ENCODE data around the gene CHRNE.

Gene CHRNE

DNA sequence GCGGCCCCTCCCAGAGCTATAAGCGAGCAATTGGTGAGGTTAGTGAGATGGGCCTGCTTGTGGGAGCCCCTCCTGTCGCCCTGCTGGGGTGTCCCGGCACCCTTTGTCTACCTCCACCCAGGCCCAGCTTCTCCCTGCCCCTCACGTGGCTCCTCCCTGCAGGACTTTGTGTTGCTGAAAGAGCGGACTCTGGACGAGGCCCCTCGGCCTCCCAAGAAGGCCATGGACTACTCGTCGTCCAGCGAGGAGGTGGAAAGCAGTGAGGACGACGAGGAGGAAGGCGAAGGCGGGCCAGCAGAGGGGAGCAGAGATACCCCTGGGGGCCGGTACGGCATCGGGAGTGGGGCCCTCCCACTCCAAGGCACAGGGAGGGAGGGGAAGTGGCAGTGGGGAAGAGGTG lies 9.6 kb downstream of the CHRNE start:
- H3K27ac ChIP-seq (ENCODE audit: low read depth, low read length): no peak overlapping the region
- H3K9me2 ChIP-seq (replicated peaks; ENCODE audit: control insufficient read depth, low read length): no peaks in the 10 kb centered on the region
- H3K4me3 ChIP-seq (ENCODE audit: low read length): no peak overlapping the region
- H3K27me3 ChIP-seq (ENCODE audit: control insufficient read depth, low read length): no peaks in the 10 kb centered on the region
- H3K9me3 ChIP-seq (ENCODE audit: control insufficient read depth, insufficient read depth, low read length): no peaks in the 10 kb centered on the region
- peaks cover 37% of the 10 kb centered on the region for H3K36me3 ChIP-seq (ENCODE audit: control insufficient read depth, low read length)
- no peak overlapping the region for H3K4me2 ChIP-seq (ENCODE audit: low read length)
- H3K4me1 ChIP-seq (ENCODE audit: control insufficient read depth, low read length): no peaks in the 10 kb centered on the region
- TF ChIP-seq, protein P1, sequence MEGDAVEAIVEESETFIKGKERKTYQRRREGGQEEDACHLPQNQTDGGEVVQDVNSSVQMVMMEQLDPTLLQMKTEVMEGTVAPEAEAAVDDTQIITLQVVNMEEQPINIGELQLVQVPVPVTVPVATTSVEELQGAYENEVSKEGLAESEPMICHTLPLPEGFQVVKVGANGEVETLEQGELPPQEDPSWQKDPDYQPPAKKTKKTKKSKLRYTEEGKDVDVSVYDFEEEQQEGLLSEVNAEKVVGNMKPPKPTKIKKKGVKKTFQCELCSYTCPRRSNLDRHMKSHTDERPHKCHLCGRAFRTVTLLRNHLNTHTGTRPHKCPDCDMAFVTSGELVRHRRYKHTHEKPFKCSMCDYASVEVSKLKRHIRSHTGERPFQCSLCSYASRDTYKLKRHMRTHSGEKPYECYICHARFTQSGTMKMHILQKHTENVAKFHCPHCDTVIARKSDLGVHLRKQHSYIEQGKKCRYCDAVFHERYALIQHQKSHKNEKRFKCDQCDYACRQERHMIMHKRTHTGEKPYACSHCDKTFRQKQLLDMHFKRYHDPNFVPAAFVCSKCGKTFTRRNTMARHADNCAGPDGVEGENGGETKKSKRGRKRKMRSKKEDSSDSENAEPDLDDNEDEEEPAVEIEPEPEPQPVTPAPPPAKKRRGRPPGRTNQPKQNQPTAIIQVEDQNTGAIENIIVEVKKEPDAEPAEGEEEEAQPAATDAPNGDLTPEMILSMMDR (IDR thresholded peaks at IDR 0.05; ENCODE audit: low read depth, low read length, poor library complexity, severe bottlenecking): no peak
- TF ChIP-seq EZH2phosphoT487 (IDR thresholded peaks at IDR 0.05; ENCODE audit: borderline replicate concordance, low read length): no peak
- H3F3A ChIP-seq (ENCODE audit: control insufficient read depth, insufficient read depth): no peaks in the 10 kb centered on the region
- H4K20me1 ChIP-seq (ENCODE audit: control insufficient read depth, insufficient read depth, low read depth, low read length): no peaks in the 10 kb centered on the region
- H3K79me2 ChIP-seq (ENCODE audit: control insufficient read depth, low read length): no peaks in the 10 kb centered on the region

GRCh38 chr17:4892499-4893221 lies 10.2 kb downstream of the CHRNE start:
- Histone ChIP-seq H3K27me3 (ENCODE audit: control insufficient read depth, low read length) (no peaks in the 10 kb centered on the region), H3K4me3 (ENCODE audit: low read length) (no peak overlapping the region), H3K9me2 (replicated peaks; ENCODE audit: control insufficient read depth, low read length) (no peaks in the 10 kb centered on the region), H3K27ac (ENCODE audit: low read depth, low read length) (no peak overlapping the region), H3K4me1 (ENCODE audit: control insufficient read depth, low read length) (no peaks in the 10 kb centered on the region), H4K20me1 (ENCODE audit: control insufficient read depth, insufficient read depth, low read depth, low read length) (no peaks in the 10 kb centered on the region), H3K9me3 (ENCODE audit: control insufficient read depth, insufficient read depth, low read length) (no peaks in the 10 kb centered on the region), H3K79me2 (ENCODE audit: control insufficient read depth, low read length) (no peaks in the 10 kb centered on the region), H3K36me3 (ENCODE audit: control insufficient read depth, low read length) (peaks cover 37% of the 10 kb centered on the region), H3F3A (ENCODE audit: control insufficient read depth, insufficient read depth) (no peaks in the 10 kb centered on the region), H3K4me2 (ENCODE audit: low read length) (no peak overlapping the region)
- TF ChIP-seq, protein P1 (IDR thresholded peaks at IDR 0.05; ENCODE audit: low read depth, low read length, poor library complexity, severe bottlenecking): no peak
- no peak for TF ChIP-seq EZH2phosphoT487 (IDR thresholded peaks at IDR 0.05; ENCODE audit: borderline replicate concordance, low read length)

DNA sequence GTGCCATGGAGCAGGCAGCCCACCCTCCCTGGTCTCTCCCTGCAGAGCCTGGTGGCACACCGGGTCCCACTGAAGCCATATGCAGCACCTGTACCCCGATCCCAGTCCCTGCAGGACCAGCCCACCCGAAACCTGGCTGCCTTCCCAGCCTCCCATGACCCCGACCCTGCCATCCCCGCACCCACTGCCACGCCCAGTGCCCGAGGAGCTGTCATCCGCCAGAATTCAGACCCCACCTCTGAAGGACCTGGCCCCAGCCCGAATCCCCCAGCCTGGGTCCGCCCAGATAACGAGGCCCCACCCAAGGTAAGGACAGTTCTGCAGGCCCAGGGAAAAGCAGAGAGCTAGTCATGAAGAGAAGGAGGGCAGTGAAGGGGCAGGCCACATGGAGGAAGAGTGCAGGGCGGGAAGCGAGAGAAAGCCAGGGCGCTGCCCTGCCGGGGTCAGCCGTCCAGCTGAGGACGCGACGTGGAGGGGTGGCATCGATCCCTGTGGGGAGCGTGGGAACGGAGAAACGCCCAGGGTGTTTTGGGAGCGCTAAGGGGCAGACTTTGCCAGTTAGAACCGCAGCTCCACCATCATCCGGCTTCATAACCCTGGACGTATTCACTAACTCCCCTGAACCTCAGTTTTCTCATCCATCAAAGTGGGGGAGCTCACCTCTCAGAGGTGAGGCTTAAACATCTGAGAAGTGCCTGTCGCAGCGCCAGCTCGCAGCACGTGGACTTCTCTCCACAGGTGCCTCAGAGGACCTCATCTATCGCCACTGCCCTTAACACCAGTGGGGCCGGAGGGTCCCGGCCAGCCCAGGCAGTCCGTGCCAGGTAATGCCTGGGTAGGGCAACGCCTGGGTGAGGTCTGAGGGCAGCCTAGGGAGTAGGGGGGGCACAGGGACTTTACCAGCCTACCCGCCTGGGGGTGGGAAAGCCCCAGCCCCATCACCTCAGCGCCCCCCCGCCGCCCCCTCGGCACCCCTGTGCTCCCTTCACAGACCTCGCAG lies 11.2 kb downstream of the CHRNE start:
- Histone ChIP-seq H3K4me3 (ENCODE audit: low read length) (no peak overlapping the region), H3K27me3 (ENCODE audit: control insufficient read depth, low read length) (no peaks in the 10 kb centered on the region), H3K79me2 (ENCODE audit: control insufficient read depth, low read length) (no peaks in the 10 kb centered on the region), H3K9me3 (ENCODE audit: control insufficient read depth, insufficient read depth, low read length) (no peaks in the 10 kb centered on the region), H3F3A (ENCODE audit: control insufficient read depth, insufficient read depth) (no peaks in the 10 kb centered on the region), H4K20me1 (ENCODE audit: control insufficient read depth, insufficient read depth, low read depth, low read length) (no peaks in the 10 kb centered on the region), H3K4me2 (ENCODE audit: low read length) (no peak overlapping the region), H3K27ac (ENCODE audit: low read depth, low read length) (no peak overlapping the region), H3K9me2 (replicated peaks; ENCODE audit: control insufficient read depth, low read length) (no peaks in the 10 kb centered on the region), H3K36me3 (ENCODE audit: control insufficient read depth, low read length) (peaks cover 42% of the 10 kb centered on the region), H3K4me1 (ENCODE audit: control insufficient read depth, low read length) (no peaks in the 10 kb centered on the region)
- TF ChIP-seq, protein P1 (IDR thresholded peaks at IDR 0.05; ENCODE audit: low read depth, low read length, poor library complexity, severe bottlenecking): no peak
- no peak for TF ChIP-seq EZH2phosphoT487 (IDR thresholded peaks at IDR 0.05; ENCODE audit: borderline replicate concordance, low read length)

Data from DOHH2 (cell line).